Measurements from ENCODE around the gene ATP13A5. TPM values are rescaled to one million over a fixed set of nuclear protein-coding genes. Genes with fewer than 3 reads are reported as not detected.

ATP13A5 gene
- total RNA-seq, 1 experiment from 2014 or later = not detected

GRCh38 chr3:193357291-193357690, 21.3 kb downstream of the ATP13A5 start:
- no peaks in the 10 kb centered on the region for H3K4me1 ChIP-seq (ENCODE audit: insufficient read depth, low read length, poor library complexity, severe bottlenecking)
- intact Hi-C loops (cut with micrococcal nuclease; ENCODE audit: unreplicated experiment) = no loop called here
- no peak for DNase-seq (ENCODE audit: low spot score)
- no peak overlapping the region for H3K4me3 ChIP-seq (ENCODE audit: low read depth, low read length, poor library complexity, severe bottlenecking)
- H3K36me3 ChIP-seq (ENCODE audit: insufficient read depth, low read length, poor library complexity, severe bottlenecking) = no peaks in the 10 kb centered on the region
- H3K27me3 ChIP-seq (replicated peaks; ENCODE audit: insufficient read depth, low read depth, low read length, poor library complexity) = peaks cover 3% of the 10 kb centered on the region
- no peak for TF ChIP-seq EZH2 (IDR thresholded peaks at IDR 0.05; ENCODE audit: borderline replicate concordance, low read depth, low read length, poor library complexity, severe bottlenecking)
- TF ChIP-seq, protein P1, sequence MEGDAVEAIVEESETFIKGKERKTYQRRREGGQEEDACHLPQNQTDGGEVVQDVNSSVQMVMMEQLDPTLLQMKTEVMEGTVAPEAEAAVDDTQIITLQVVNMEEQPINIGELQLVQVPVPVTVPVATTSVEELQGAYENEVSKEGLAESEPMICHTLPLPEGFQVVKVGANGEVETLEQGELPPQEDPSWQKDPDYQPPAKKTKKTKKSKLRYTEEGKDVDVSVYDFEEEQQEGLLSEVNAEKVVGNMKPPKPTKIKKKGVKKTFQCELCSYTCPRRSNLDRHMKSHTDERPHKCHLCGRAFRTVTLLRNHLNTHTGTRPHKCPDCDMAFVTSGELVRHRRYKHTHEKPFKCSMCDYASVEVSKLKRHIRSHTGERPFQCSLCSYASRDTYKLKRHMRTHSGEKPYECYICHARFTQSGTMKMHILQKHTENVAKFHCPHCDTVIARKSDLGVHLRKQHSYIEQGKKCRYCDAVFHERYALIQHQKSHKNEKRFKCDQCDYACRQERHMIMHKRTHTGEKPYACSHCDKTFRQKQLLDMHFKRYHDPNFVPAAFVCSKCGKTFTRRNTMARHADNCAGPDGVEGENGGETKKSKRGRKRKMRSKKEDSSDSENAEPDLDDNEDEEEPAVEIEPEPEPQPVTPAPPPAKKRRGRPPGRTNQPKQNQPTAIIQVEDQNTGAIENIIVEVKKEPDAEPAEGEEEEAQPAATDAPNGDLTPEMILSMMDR (conservative IDR thresholded peaks at IDR 0.05; ENCODE audit: low read depth, low read length) = no peak
- H3K9me3 ChIP-seq (ENCODE audit: low read depth, low read length, poor library complexity, severe bottlenecking) = no peaks in the 10 kb centered on the region
- BruUV-seq (replicated peaks) = no TSS peak
- ChIA-PET CTCF (no interaction called here), POLR2A (ENCODE audit: low non-redundant PET) (no interaction called here)
- H3K27ac ChIP-seq (ENCODE audit: low read depth, low read length, poor library complexity, severe bottlenecking) = no peak overlapping the region

GRCh38 chr3:193354423-193354822, 24.1 kb downstream of the ATP13A5 start:
- no peak overlapping the region for H3K4me3 ChIP-seq (ENCODE audit: low read depth, low read length, poor library complexity, severe bottlenecking)
- no peaks in the 10 kb centered on the region for H3K36me3 ChIP-seq (ENCODE audit: insufficient read depth, low read length, poor library complexity, severe bottlenecking)
- POLR2A ChIA-PET (ENCODE audit: low non-redundant PET) = no interaction called here
- CTCF ChIA-PET = no interaction called here
- TF ChIP-seq, protein P1 (conservative IDR thresholded peaks at IDR 0.05; ENCODE audit: low read depth, low read length) = no peak
- no peak for TF ChIP-seq EZH2 (IDR thresholded peaks at IDR 0.05; ENCODE audit: borderline replicate concordance, low read depth, low read length, poor library complexity, severe bottlenecking)
- H3K9me3 ChIP-seq (ENCODE audit: low read depth, low read length, poor library complexity, severe bottlenecking) = no peaks in the 10 kb centered on the region
- no peak overlapping the region for H3K27ac ChIP-seq (ENCODE audit: low read depth, low read length, poor library complexity, severe bottlenecking)
- H3K4me1 ChIP-seq (ENCODE audit: insufficient read depth, low read length, poor library complexity, severe bottlenecking) = no peaks in the 10 kb centered on the region
- no peak for DNase-seq (ENCODE audit: low spot score)
- intact Hi-C loops (cut with micrococcal nuclease; ENCODE audit: unreplicated experiment) = no loop called here
- BruUV-seq (replicated peaks) = no TSS peak
- peaks cover 5% of the 10 kb centered on the region for H3K27me3 ChIP-seq (replicated peaks; ENCODE audit: insufficient read depth, low read depth, low read length, poor library complexity)

- no peak for DNase-seq (ENCODE audit: low spot score)
- H3K36me3 ChIP-seq (ENCODE audit: insufficient read depth, low read length, poor library complexity, severe bottlenecking) = no peaks in the 10 kb centered on the region
- no peak overlapping the region for H3K4me3 ChIP-seq (ENCODE audit: low read depth, low read length, poor library complexity, severe bottlenecking)
- intact Hi-C loops (cut with micrococcal nuclease; ENCODE audit: unreplicated experiment) = no loop called here
- peaks cover 4% of the 10 kb centered on the region for H3K27me3 ChIP-seq (replicated peaks; ENCODE audit: insufficient read depth, low read depth, low read length, poor library complexity)
- H3K4me1 ChIP-seq (ENCODE audit: insufficient read depth, low read length, poor library complexity, severe bottlenecking) = no peaks in the 10 kb centered on the region
- no peaks in the 10 kb centered on the region for H3K9me3 ChIP-seq (ENCODE audit: low read depth, low read length, poor library complexity, severe bottlenecking)
- ChIA-PET POLR2A (ENCODE audit: low non-redundant PET) (no interaction called here), CTCF (no interaction called here)
- no TSS peak for BruUV-seq (replicated peaks)
- H3K27ac ChIP-seq (ENCODE audit: low read depth, low read length, poor library complexity, severe bottlenecking) = no peak overlapping the region
- TF ChIP-seq, protein P1 (conservative IDR thresholded peaks at IDR 0.05; ENCODE audit: low read depth, low read length) = no peak
- no peak for TF ChIP-seq EZH2 (IDR thresholded peaks at IDR 0.05; ENCODE audit: borderline replicate concordance, low read depth, low read length, poor library complexity, severe bottlenecking)
Measured at GRCh38 chr3:193350744-193351143, 27.8 kb downstream of the ATP13A5 start.
